ENCODE results near the gene MYLK. TPM values are rescaled to one million over a fixed set of nuclear protein-coding genes. Genes with fewer than 3 reads are reported as not detected.

Gene MYLK
- polyA plus RNA-seq, 1 donor (not counting 4 experiments of a cell fraction or from before 2014, with no cell fraction given), result 7.8 TPM

DNA sequence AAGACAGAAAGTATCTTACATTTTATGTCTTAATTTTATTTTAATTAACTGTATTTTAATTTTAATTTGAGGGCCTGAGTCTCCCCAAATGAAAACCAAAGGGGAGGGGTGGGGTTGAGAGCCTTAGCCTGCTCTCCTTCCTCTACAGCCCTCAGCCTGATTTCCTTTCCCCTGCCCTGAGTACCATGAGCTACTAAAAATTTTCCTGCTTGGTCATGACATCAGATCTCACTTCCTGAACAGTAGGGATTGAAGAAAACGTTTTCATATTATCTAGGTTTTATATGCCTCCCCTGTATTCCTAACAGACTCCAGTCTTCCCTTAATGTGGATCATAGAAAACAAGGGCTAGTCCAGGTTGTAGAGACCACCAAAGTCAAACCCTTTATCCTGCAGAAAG is 133.9 kb downstream of the MYLK start:
- H3K9ac ChIP-seq (ENCODE audit: control insufficient read depth, extremely low read depth, insufficient read depth, low read length), result no peak overlapping the region
- peaks cover 7% of the 10 kb centered on the region for H3K4me1 ChIP-seq (ENCODE audit: control insufficient read depth, extremely low read depth, insufficient read depth, low read length)
- no peaks in the 10 kb centered on the region for H3K9me3 ChIP-seq (ENCODE audit: control insufficient read depth, low read depth, low read length)
- DNase-seq (ENCODE audit: low read depth, low spot score) (no peak), FAIRE-seq (no peak)
- no peaks in the 10 kb centered on the region for H3K36me3 ChIP-seq (ENCODE audit: control insufficient read depth in 2 of 2, extremely low read depth in 1 of 2, insufficient read depth in 2 of 2, low read length in 2 of 2)
- H3K27me3 ChIP-seq (ENCODE audit: control insufficient read depth, extremely low read depth, insufficient read depth, low read length), result no peaks in the 10 kb centered on the region
- TF ChIP-seq EZH2 (IDR thresholded peaks at IDR 0.05; ENCODE audit: low read length), result no peak
- TF ChIP-seq, protein P1, sequence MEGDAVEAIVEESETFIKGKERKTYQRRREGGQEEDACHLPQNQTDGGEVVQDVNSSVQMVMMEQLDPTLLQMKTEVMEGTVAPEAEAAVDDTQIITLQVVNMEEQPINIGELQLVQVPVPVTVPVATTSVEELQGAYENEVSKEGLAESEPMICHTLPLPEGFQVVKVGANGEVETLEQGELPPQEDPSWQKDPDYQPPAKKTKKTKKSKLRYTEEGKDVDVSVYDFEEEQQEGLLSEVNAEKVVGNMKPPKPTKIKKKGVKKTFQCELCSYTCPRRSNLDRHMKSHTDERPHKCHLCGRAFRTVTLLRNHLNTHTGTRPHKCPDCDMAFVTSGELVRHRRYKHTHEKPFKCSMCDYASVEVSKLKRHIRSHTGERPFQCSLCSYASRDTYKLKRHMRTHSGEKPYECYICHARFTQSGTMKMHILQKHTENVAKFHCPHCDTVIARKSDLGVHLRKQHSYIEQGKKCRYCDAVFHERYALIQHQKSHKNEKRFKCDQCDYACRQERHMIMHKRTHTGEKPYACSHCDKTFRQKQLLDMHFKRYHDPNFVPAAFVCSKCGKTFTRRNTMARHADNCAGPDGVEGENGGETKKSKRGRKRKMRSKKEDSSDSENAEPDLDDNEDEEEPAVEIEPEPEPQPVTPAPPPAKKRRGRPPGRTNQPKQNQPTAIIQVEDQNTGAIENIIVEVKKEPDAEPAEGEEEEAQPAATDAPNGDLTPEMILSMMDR (optimal IDR thresholded peaks at IDR 0.05 in 1 of 3, IDR thresholded peaks at IDR 0.05 in 1 of 3, conservative IDR thresholded peaks at IDR 0.05 in 1 of 3; ENCODE audit: extremely low read depth in 1 of 3, insufficient read depth in 2 of 3, low read length in 3 of 3), result no peak
- no peak overlapping the region for H3K4me2 ChIP-seq (ENCODE audit: control insufficient read depth, extremely low read depth, insufficient read depth, low read depth, low read length)
- dilution Hi-C loops (cut with MboI; ENCODE audit: extremely low pct_ligation_motif_present, low sequenced_read_pairs), result no loop called here
- H3K4me3 ChIP-seq (ENCODE audit: control insufficient read depth in 2 of 3, extremely low read depth in 1 of 3, insufficient read depth in 2 of 3, low read depth in 1 of 3, low read length in 3 of 3), result no peak overlapping the region
- no peaks in the 10 kb centered on the region for H3K9me1 ChIP-seq (ENCODE audit: control insufficient read depth, extremely low read depth, insufficient read depth, low read length)
- no peaks in the 10 kb centered on the region for H3K79me2 ChIP-seq (ENCODE audit: control insufficient read depth, insufficient read depth, low read length)
- no peak overlapping the region for H3K27ac ChIP-seq (ENCODE audit: control insufficient read depth, insufficient read depth, low read length)
- no peaks in the 10 kb centered on the region for H4K20me1 ChIP-seq (ENCODE audit: control insufficient read depth, extremely low read depth, insufficient read depth, low read length)
- no peak overlapping the region for H2AFZ ChIP-seq (ENCODE audit: control insufficient read depth, low read length)

DNA sequence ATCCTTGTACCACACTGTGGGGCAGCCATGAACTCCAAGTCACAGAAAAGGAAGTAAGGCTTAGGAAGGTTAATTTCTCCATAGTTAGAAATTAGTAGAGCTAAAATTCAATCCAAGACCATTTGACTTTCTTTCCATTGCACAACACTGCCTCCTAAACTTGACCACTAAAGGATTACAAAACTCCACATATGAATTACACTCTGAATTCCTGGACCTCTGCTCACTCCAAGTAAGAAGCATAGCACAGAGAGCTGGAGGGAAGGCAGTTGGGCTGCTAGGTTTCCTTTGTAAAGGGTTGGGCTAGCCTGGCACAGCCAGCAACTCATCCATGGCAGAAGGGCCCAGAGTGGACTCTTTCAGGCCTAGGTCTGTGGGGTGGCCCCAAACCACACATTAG is 134.4 kb downstream of the MYLK start:
- DNase-seq (ENCODE audit: low read depth, low spot score) (no peak), FAIRE-seq (no peak)
- Histone ChIP-seq H3K9me1 (ENCODE audit: control insufficient read depth, extremely low read depth, insufficient read depth, low read length) (no peaks in the 10 kb centered on the region), H3K9ac (ENCODE audit: control insufficient read depth, extremely low read depth, insufficient read depth, low read length) (no peak overlapping the region), H3K79me2 (ENCODE audit: control insufficient read depth, insufficient read depth, low read length) (no peaks in the 10 kb centered on the region), H3K36me3 (ENCODE audit: control insufficient read depth in 2 of 2, extremely low read depth in 1 of 2, insufficient read depth in 2 of 2, low read length in 2 of 2) (no peaks in the 10 kb centered on the region), H3K4me1 (ENCODE audit: control insufficient read depth, extremely low read depth, insufficient read depth, low read length) (peaks cover 7% of the 10 kb centered on the region), H3K4me3 (ENCODE audit: control insufficient read depth in 2 of 3, extremely low read depth in 1 of 3, insufficient read depth in 2 of 3, low read depth in 1 of 3, low read length in 3 of 3) (no peak overlapping the region), H3K4me2 (ENCODE audit: control insufficient read depth, extremely low read depth, insufficient read depth, low read depth, low read length) (no peak overlapping the region), H4K20me1 (ENCODE audit: control insufficient read depth, extremely low read depth, insufficient read depth, low read length) (no peaks in the 10 kb centered on the region), H3K27me3 (ENCODE audit: control insufficient read depth, extremely low read depth, insufficient read depth, low read length) (no peaks in the 10 kb centered on the region), H2AFZ (ENCODE audit: control insufficient read depth, low read length) (no peak overlapping the region), H3K27ac (ENCODE audit: control insufficient read depth, insufficient read depth, low read length) (no peak overlapping the region), H3K9me3 (ENCODE audit: control insufficient read depth, low read depth, low read length) (no peaks in the 10 kb centered on the region)
- dilution Hi-C loops (cut with MboI; ENCODE audit: extremely low pct_ligation_motif_present, low sequenced_read_pairs), result no loop called here
- TF ChIP-seq, protein P1 (optimal IDR thresholded peaks at IDR 0.05 in 1 of 3, IDR thresholded peaks at IDR 0.05 in 1 of 3, conservative IDR thresholded peaks at IDR 0.05 in 1 of 3; ENCODE audit: extremely low read depth in 1 of 3, insufficient read depth in 2 of 3, low read length in 3 of 3), result no peak
- no peak for TF ChIP-seq EZH2 (IDR thresholded peaks at IDR 0.05; ENCODE audit: low read length)

Data from keratinocyte (primary cell).